ENCODE measurements around the gene TRIM62. TPM values are rescaled to one million over a fixed set of nuclear protein-coding genes. Genes with fewer than 3 reads are reported as not detected.

TRIM62 gene
- total and polyA plus RNA-seq, 4 donors: 0.60 to 1.3 (median 1.1) TPM

DNA sequence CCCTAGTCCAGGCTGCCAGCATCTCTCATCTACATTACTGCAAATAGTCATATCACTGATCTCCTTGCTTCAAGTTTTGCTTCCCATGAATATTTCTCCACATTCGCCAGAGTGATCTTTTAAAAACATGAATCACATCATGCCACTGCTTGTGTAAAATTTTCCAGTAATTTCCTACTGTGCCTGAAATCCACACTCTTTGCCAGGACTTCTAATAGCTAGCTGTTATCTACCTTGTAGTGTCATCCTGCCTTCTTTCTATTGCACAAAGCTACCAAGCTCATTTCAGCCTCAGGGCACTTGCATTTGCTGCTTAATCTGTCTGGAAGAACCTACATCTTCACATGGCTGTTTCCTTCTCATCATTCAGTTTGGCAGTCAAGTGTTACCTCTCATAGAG lies 40.5 kb upstream of the TRIM62 start:
- no peak for TF ChIP-seq NR2F2 (IDR thresholded peaks at IDR 0.05)
- TF ChIP-seq, protein P1, sequence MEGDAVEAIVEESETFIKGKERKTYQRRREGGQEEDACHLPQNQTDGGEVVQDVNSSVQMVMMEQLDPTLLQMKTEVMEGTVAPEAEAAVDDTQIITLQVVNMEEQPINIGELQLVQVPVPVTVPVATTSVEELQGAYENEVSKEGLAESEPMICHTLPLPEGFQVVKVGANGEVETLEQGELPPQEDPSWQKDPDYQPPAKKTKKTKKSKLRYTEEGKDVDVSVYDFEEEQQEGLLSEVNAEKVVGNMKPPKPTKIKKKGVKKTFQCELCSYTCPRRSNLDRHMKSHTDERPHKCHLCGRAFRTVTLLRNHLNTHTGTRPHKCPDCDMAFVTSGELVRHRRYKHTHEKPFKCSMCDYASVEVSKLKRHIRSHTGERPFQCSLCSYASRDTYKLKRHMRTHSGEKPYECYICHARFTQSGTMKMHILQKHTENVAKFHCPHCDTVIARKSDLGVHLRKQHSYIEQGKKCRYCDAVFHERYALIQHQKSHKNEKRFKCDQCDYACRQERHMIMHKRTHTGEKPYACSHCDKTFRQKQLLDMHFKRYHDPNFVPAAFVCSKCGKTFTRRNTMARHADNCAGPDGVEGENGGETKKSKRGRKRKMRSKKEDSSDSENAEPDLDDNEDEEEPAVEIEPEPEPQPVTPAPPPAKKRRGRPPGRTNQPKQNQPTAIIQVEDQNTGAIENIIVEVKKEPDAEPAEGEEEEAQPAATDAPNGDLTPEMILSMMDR (IDR thresholded peaks at IDR 0.05; ENCODE audit: low read depth, low read length, missing input control): no peak
- TF ChIP-seq SP1 (IDR thresholded peaks at IDR 0.05): no peak
- TF ChIP-seq, protein P2, sequence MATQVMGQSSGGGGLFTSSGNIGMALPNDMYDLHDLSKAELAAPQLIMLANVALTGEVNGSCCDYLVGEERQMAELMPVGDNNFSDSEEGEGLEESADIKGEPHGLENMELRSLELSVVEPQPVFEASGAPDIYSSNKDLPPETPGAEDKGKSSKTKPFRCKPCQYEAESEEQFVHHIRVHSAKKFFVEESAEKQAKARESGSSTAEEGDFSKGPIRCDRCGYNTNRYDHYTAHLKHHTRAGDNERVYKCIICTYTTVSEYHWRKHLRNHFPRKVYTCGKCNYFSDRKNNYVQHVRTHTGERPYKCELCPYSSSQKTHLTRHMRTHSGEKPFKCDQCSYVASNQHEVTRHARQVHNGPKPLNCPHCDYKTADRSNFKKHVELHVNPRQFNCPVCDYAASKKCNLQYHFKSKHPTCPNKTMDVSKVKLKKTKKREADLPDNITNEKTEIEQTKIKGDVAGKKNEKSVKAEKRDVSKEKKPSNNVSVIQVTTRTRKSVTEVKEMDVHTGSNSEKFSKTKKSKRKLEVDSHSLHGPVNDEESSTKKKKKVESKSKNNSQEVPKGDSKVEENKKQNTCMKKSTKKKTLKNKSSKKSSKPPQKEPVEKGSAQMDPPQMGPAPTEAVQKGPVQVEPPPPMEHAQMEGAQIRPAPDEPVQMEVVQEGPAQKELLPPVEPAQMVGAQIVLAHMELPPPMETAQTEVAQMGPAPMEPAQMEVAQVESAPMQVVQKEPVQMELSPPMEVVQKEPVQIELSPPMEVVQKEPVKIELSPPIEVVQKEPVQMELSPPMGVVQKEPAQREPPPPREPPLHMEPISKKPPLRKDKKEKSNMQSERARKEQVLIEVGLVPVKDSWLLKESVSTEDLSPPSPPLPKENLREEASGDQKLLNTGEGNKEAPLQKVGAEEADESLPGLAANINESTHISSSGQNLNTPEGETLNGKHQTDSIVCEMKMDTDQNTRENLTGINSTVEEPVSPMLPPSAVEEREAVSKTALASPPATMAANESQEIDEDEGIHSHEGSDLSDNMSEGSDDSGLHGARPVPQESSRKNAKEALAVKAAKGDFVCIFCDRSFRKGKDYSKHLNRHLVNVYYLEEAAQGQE (IDR thresholded peaks at IDR 0.05): no peak
- no peak for TF ChIP-seq JUND (IDR thresholded peaks at IDR 0.05)
- TF ChIP-seq TAF1 (conservative IDR thresholded peaks at IDR 0.05): no peak
- no peak for TF ChIP-seq YY1 (IDR thresholded peaks at IDR 0.05)
- TF ChIP-seq GABPA (IDR thresholded peaks at IDR 0.05 in 1 of 2, conservative IDR thresholded peaks at IDR 0.05 in 1 of 2): no peak
- TF ChIP-seq FOXA2 (IDR thresholded peaks at IDR 0.05): no peak
- no peak for TF ChIP-seq HNF4A (conservative IDR thresholded peaks at IDR 0.05)
- no peak for TF ChIP-seq RXRA (IDR thresholded peaks at IDR 0.05)
- TF ChIP-seq HNF4G (IDR thresholded peaks at IDR 0.05): no peak
- no peak for TF ChIP-seq RAD21 (IDR thresholded peaks at IDR 0.05)
- TF ChIP-seq, protein P3, sequence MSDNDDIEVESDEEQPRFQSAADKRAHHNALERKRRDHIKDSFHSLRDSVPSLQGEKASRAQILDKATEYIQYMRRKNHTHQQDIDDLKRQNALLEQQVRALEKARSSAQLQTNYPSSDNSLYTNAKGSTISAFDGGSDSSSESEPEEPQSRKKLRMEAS (IDR thresholded peaks at IDR 0.05): no peak
- no peak for TF ChIP-seq EGR1 (IDR thresholded peaks at IDR 0.05; ENCODE audit: low read depth in 2 of 2)
- TF ChIP-seq, protein P4, sequence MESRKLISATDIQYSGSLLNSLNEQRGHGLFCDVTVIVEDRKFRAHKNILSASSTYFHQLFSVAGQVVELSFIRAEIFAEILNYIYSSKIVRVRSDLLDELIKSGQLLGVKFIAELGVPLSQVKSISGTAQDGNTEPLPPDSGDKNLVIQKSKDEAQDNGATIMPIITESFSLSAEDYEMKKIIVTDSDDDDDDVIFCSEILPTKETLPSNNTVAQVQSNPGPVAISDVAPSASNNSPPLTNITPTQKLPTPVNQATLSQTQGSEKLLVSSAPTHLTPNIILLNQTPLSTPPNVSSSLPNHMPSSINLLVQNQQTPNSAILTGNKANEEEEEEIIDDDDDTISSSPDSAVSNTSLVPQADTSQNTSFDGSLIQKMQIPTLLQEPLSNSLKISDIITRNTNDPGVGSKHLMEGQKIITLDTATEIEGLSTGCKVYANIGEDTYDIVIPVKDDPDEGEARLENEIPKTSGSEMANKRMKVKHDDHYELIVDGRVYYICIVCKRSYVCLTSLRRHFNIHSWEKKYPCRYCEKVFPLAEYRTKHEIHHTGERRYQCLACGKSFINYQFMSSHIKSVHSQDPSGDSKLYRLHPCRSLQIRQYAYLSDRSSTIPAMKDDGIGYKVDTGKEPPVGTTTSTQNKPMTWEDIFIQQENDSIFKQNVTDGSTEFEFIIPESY (IDR thresholded peaks at IDR 0.05): no peak
- TF ChIP-seq, protein P5, sequence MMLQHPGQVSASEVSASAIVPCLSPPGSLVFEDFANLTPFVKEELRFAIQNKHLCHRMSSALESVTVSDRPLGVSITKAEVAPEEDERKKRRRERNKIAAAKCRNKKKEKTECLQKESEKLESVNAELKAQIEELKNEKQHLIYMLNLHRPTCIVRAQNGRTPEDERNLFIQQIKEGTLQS (IDR thresholded peaks at IDR 0.05): no peak
- TF ChIP-seq FOXA1 (IDR thresholded peaks at IDR 0.05): no peak
- 93% methylated on average over 1 of the region's 1 CpG for WGBS
- no peak for DNase-seq (ENCODE audit: low spot score)

More for the DNA sequence above, 40.5 kb upstream of the TRIM62 start:
- H3K27ac ChIP-seq (ENCODE audit: low read depth in 1 of 2, low read length in 2 of 2): no peak overlapping the region
- no peak overlapping the region for H3K9ac ChIP-seq (ENCODE audit: low read depth in 1 of 2, low read length in 2 of 2)
- no peaks in the 10 kb centered on the region for H3K27me3 ChIP-seq (ENCODE audit: control insufficient read depth in 4 of 4, insufficient read depth in 4 of 4, low read length in 3 of 4)
- no peaks in the 10 kb centered on the region for H3K36me3 ChIP-seq (ENCODE audit: control insufficient read depth in 4 of 4, insufficient read depth in 3 of 4, low read depth in 1 of 4, low read length in 3 of 4)
- no peak overlapping the region for H3K4me3 ChIP-seq (ENCODE audit: low read depth in 1 of 3, low read length in 3 of 3)
- H3K4me1 ChIP-seq (ENCODE audit: control insufficient read depth in 4 of 4, insufficient read depth in 4 of 4, low read length in 3 of 4): no peaks in the 10 kb centered on the region
- H3K9me3 ChIP-seq (ENCODE audit: control insufficient read depth in 4 of 4, low read length in 3 of 4): no peaks in the 10 kb centered on the region
